ENCODE data around the gene PCSK6. TPM values are rescaled to one million over a fixed set of nuclear protein-coding genes. Genes with fewer than 3 reads are reported as not detected.

Gene PCSK6
- total RNA-seq, 2 donors from 2014 or later: 29.9 to 39.5 TPM

DNA sequence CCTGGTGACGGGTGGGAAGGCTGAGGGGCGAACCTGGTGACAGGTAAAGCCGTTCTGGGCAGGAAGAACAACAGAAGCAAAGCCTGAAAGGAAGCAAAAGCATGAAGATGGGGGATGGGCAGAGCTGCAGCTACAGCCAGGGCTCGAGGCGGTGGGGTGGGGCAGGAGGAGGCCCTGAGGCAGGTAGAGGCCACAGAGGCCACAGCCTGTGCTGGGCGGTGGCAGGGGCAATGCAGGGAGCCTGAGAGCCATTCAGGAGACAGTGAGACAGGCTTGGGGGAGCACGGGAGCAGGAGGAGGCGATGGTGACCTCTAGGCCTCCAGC lies 8.2 kb downstream of the PCSK6 start:
- Histone ChIP-seq H3K4me1 (peaks cover 4% of the 10 kb centered on the region), H3K9ac (ENCODE audit: low read depth in 2 of 2, low read length in 2 of 2) (no peak overlapping the region), H3K4me3 (no peak overlapping the region), H3K27me3 (no peaks in the 10 kb centered on the region), H3K27ac (no peak overlapping the region), H3K36me3 (no peaks in the 10 kb centered on the region), H3K9me3 (no peaks in the 10 kb centered on the region)
- no peak for DNase-seq
- intact Hi-C loops (cut with DNase I): no loop called here
- no peak for TF ChIP-seq CTCF (IDR thresholded peaks at IDR 0.05)

DNA sequence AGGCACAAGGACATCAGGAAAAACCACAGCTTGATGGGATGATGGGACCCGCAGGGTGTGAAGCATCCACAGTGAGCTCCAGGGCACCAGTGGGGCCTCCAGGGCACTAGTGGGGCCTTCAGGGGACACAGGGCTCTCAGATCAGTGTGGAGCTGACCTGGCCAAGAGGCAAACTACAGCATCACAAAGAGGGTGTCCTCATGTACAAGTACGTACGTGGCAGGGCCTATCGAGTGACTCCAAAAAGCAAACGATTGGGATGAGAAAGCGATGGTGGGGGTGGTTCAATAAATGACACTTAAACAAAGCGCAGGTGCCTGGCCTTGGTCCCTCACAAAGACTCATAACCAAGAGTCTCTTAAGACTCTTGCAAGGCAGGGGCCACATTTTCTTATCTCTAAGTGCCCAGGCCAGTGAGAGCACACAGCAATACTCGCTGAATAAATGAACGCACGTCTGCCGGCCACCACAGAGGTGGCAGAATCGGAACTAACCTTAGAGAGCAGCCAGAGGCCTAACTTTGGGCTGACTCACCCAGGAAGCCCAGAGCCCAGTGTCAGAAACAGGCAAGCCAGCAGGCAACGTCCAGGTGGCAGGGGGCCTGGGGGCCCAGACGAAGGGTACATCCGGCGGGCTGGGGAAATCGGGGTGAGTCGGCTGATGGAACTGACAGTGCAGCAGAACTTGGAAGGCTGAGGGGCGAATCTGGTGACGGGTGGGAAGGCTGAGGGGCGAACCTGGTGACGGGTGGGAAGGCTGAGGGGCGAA lies 8.7 kb downstream of the PCSK6 start:
- Histone ChIP-seq H3K4me1 (peaks cover 4% of the 10 kb centered on the region), H3K9me3 (no peaks in the 10 kb centered on the region), H3K4me3 (no peak overlapping the region), H3K27ac (no peak overlapping the region), H3K27me3 (no peaks in the 10 kb centered on the region), H3K9ac (ENCODE audit: low read depth in 2 of 2, low read length in 2 of 2) (no peak overlapping the region), H3K36me3 (no peaks in the 10 kb centered on the region)
- TF ChIP-seq CTCF (IDR thresholded peaks at IDR 0.05): no peak
- intact Hi-C loops (cut with DNase I): no loop called here
- no peak for DNase-seq

- no peak for DNase-seq
- Histone ChIP-seq H3K9ac (ENCODE audit: low read depth in 2 of 2, low read length in 2 of 2) (no peak overlapping the region), H3K36me3 (no peaks in the 10 kb centered on the region), H3K27ac (no peak overlapping the region), H3K4me3 (no peak overlapping the region), H3K4me1 (peaks cover 4% of the 10 kb centered on the region), H3K9me3 (no peaks in the 10 kb centered on the region), H3K27me3 (no peaks in the 10 kb centered on the region)
- TF ChIP-seq CTCF (IDR thresholded peaks at IDR 0.05): no peak
- intact Hi-C loops (cut with DNase I): no loop called here
Observed at GRCh38 chr15:101479851-101480612, 9.5 kb downstream of the PCSK6 start.

GRCh38 chr15:101479342-101479845 lies 10.1 kb downstream of the PCSK6 start:
- no peak for DNase-seq
- no peaks in the 10 kb centered on the region for H3K27me3 ChIP-seq
- H3K36me3 ChIP-seq: no peaks in the 10 kb centered on the region
- H3K4me1 ChIP-seq: peaks cover 4% of the 10 kb centered on the region
- no peak overlapping the region for H3K4me3 ChIP-seq
- TF ChIP-seq CTCF (IDR thresholded peaks at IDR 0.05): no peak
- no peak overlapping the region for H3K9ac ChIP-seq (ENCODE audit: low read depth in 2 of 2, low read length in 2 of 2)
- H3K27ac ChIP-seq: no peak overlapping the region
- intact Hi-C loops (cut with DNase I): no loop called here
- no peaks in the 10 kb centered on the region for H3K9me3 ChIP-seq

- Histone ChIP-seq H3K9me3 (no peaks in the 10 kb centered on the region), H3K36me3 (no peaks in the 10 kb centered on the region), H3K9ac (ENCODE audit: low read depth in 2 of 2, low read length in 2 of 2) (no peak overlapping the region), H3K4me1 (peaks cover 4% of the 10 kb centered on the region), H3K4me3 (no peak overlapping the region), H3K27ac (no peak overlapping the region), H3K27me3 (no peaks in the 10 kb centered on the region)
- TF ChIP-seq CTCF (IDR thresholded peaks at IDR 0.05): no peak
- DNase-seq: no peak
- intact Hi-C loops (cut with DNase I): no loop called here
Observed at GRCh38 chr15:101478701-101479341, 10.7 kb downstream of the PCSK6 start.
